ENCODE measurements around the gene CORO7. TPM values are rescaled to one million over a fixed set of nuclear protein-coding genes. Genes with fewer than 3 reads are reported as not detected.

The CORO7 gene
- total RNA-seq, 1 donor = 17.7 TPM

- H2AFZ ChIP-seq (ENCODE audit: low read length) = no peak overlapping the region
- no peaks in the 10 kb centered on the region for H3K9me3 ChIP-seq (ENCODE audit: low read depth, low read length)
- no peak overlapping the region for H3K4me2 ChIP-seq (ENCODE audit: insufficient read depth, low read length)
- H3K4me3 ChIP-seq (ENCODE audit: insufficient read depth, low read length) = no peak overlapping the region
- no peak for TF ChIP-seq CTCF (IDR thresholded peaks at IDR 0.05; ENCODE audit: extremely low read depth, low read depth, low read length)
- no peaks in the 10 kb centered on the region for H3K36me3 ChIP-seq (ENCODE audit: insufficient read depth, low read length)
- no peak for DNase-seq (ENCODE audit: insufficient read length, low spot score, missing footprints)
- H4K20me1 ChIP-seq (ENCODE audit: insufficient read depth, low read length) = peaks cover 4% of the 10 kb centered on the region
- H3K4me1 ChIP-seq (ENCODE audit: insufficient read depth, low read length) = peaks cover 22% of the 10 kb centered on the region
- H3K27me3 ChIP-seq (ENCODE audit: insufficient read depth, low read length) = no peaks in the 10 kb centered on the region
- H3K79me2 ChIP-seq (ENCODE audit: insufficient read depth, low read length) = no peaks in the 10 kb centered on the region
- no peak overlapping the region for H3K27ac ChIP-seq (ENCODE audit: low read depth, low read length)
These were observed 50.8 kb downstream of the CORO7 start for GRCh38 chr16:4365615-4366014.

- no peak for TF ChIP-seq CTCF (IDR thresholded peaks at IDR 0.05; ENCODE audit: extremely low read depth, low read depth, low read length)
- no peak overlapping the region for H2AFZ ChIP-seq (ENCODE audit: low read length)
- peaks cover 16% of the 10 kb centered on the region for H3K4me1 ChIP-seq (ENCODE audit: insufficient read depth, low read length)
- no peaks in the 10 kb centered on the region for H3K27me3 ChIP-seq (ENCODE audit: insufficient read depth, low read length)
- no peak overlapping the region for H3K4me2 ChIP-seq (ENCODE audit: insufficient read depth, low read length)
- no peak overlapping the region for H3K4me3 ChIP-seq (ENCODE audit: insufficient read depth, low read length)
- no peaks in the 10 kb centered on the region for H3K36me3 ChIP-seq (ENCODE audit: insufficient read depth, low read length)
- no peak for DNase-seq (ENCODE audit: insufficient read length, low spot score, missing footprints)
- H3K27ac ChIP-seq (ENCODE audit: low read depth, low read length) = no peak overlapping the region
- peaks cover 4% of the 10 kb centered on the region for H4K20me1 ChIP-seq (ENCODE audit: insufficient read depth, low read length)
- H3K79me2 ChIP-seq (ENCODE audit: insufficient read depth, low read length) = no peaks in the 10 kb centered on the region
- H3K9me3 ChIP-seq (ENCODE audit: low read depth, low read length) = no peaks in the 10 kb centered on the region
These were observed 51.4 kb downstream of the CORO7 start for GRCh38 chr16:4365014-4365406.

DNA sequence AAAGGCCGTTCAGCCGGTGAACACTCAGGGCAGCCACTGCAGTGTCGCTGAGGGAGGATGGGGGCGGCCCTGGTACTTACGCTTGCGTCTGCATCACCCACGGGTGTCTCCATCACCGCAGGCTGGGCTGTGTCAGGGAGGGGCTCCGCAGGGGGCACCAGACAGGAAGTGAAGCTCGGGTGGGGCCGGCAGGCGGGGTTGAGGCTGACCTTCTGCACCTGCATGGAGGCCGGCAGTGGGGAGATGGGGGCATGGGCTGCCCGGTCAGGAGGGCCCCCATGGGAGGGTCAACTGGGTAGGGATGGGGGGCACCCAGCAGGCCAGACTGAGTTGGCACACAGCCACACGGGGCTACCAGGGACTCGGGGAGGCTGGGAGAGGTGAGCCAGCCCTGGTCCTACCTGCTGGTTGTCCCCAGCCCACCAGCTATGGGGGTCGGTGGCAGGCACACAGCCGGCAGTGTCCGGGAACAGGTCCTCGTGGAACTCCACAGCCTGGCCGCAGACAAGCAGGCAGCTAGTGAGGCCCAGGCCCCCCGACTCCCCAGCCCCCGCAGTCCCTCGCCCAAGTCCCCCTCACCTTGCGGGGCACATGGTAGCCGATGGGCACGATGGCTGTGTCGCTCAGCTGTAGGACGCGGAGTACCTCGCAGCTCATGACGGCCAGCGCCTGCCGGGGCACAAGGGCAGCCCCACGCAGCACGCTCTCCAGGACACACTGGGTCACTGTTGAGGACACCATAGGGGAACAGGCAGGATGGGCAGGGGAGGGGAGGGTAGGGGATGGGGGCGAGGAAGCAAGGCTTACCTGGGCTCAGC, 52.0 kb downstream of the CORO7 start:
- Histone ChIP-seq H3K9me3 (ENCODE audit: low read depth, low read length) (no peaks in the 10 kb centered on the region), H3K4me3 (ENCODE audit: insufficient read depth, low read length) (no peak overlapping the region), H4K20me1 (ENCODE audit: insufficient read depth, low read length) (peaks cover 4% of the 10 kb centered on the region), H3K4me2 (ENCODE audit: insufficient read depth, low read length) (no peak overlapping the region), H3K79me2 (ENCODE audit: insufficient read depth, low read length) (no peaks in the 10 kb centered on the region), H3K36me3 (ENCODE audit: insufficient read depth, low read length) (no peaks in the 10 kb centered on the region), H3K4me1 (ENCODE audit: insufficient read depth, low read length) (peaks cover 10% of the 10 kb centered on the region), H3K27ac (ENCODE audit: low read depth, low read length) (no peak overlapping the region), H3K27me3 (ENCODE audit: insufficient read depth, low read length) (no peaks in the 10 kb centered on the region), H2AFZ (ENCODE audit: low read length) (no peak overlapping the region)
- DNase-seq (ENCODE audit: insufficient read length, low spot score, missing footprints) = no peak
- TF ChIP-seq CTCF (IDR thresholded peaks at IDR 0.05; ENCODE audit: extremely low read depth, low read depth, low read length) = no peak

GRCh38 chr16:4362476-4363135, 53.8 kb downstream of the CORO7 start:
- TF ChIP-seq CTCF (IDR thresholded peaks at IDR 0.05; ENCODE audit: extremely low read depth, low read depth, low read length) = no peak
- Histone ChIP-seq H3K4me2 (ENCODE audit: insufficient read depth, low read length) (no peak overlapping the region), H4K20me1 (ENCODE audit: insufficient read depth, low read length) (no peaks in the 10 kb centered on the region), H3K36me3 (ENCODE audit: insufficient read depth, low read length) (no peaks in the 10 kb centered on the region), H3K27ac (ENCODE audit: low read depth, low read length) (no peak overlapping the region), H3K9me3 (ENCODE audit: low read depth, low read length) (no peaks in the 10 kb centered on the region), H3K4me1 (ENCODE audit: insufficient read depth, low read length) (no peaks in the 10 kb centered on the region), H3K79me2 (ENCODE audit: insufficient read depth, low read length) (no peaks in the 10 kb centered on the region), H3K4me3 (ENCODE audit: insufficient read depth, low read length) (no peak overlapping the region), H3K27me3 (ENCODE audit: insufficient read depth, low read length) (no peaks in the 10 kb centered on the region), H2AFZ (ENCODE audit: low read length) (no peak overlapping the region)
- DNase-seq (ENCODE audit: insufficient read length, low spot score, missing footprints) = no peak
